Kidney epithelial cell (primary cell): ENCODE data around the gene TOP2A. TPM values are rescaled to one million over a fixed set of nuclear protein-coding genes. Genes with fewer than 3 reads are reported as not detected.

ENCODE experiments used
- DNase-seq: peaks from one replicate; pipeline ENCODE4 v3.0.0-alpha.2; 2010; ENCODE audit warnings: low read depth
- H3K27me3 ChIP-seq: 2 replicates; pipeline ENCODE4 v1.6.0; 2011; ENCODE audit warnings: low read length; ENCODE audit not compliant: control insufficient read depth, insufficient read depth
- H3K36me3 ChIP-seq: 2 replicates; pipeline ENCODE4 v1.5.1; 2011; ENCODE audit warnings: low read length; ENCODE audit not compliant: control insufficient read depth, insufficient read depth
- H3K4me3 ChIP-seq: 2 replicates; pipeline ENCODE4 v1.5.1; 2011; ENCODE audit warnings: low read depth, mild to moderate bottlenecking, control low read depth, low read length
- CTCF ChIP-seq: IDR thresholded peaks from 2 replicates; pipeline ENCODE4 v1.5.1; 2011; ENCODE audit warnings: mild to moderate bottlenecking, moderate library complexity, low read length, control low read depth, inconsistent platforms; ENCODE audit not compliant: insufficient read depth, poor library complexity, severe bottlenecking
- total RNA-seq: library from RNA; depleted of rRNA; stranded (reverse); fragments of >200 nt; gene quantifications from 2 replicates; pipeline ENCODE4 v1.2.3, GENCODE V29; 2015

TOP2A gene
- total RNA-seq, 1 donor from 2014 or later, result 17.4 TPM

- TF ChIP-seq CTCF, result peak; percentile 97
- H3K27me3 ChIP-seq, result no peaks in the 10 kb centered on the region
- peaks cover 2% of the 10 kb centered on the region for H3K36me3 ChIP-seq
- no peak for DNase-seq
- H3K4me3 ChIP-seq, result no peak overlapping the region
Observed at GRCh38 chr17:40355123-40355803, 62.4 kb downstream of the TOP2A start.

GRCh38 chr17:40354221-40355122 lies 63.2 kb downstream of the TOP2A start:
- Histone ChIP-seq H3K36me3 (peaks cover 2% of the 10 kb centered on the region), H3K4me3 (no peak overlapping the region), H3K27me3 (no peaks in the 10 kb centered on the region)
- TF ChIP-seq CTCF, result no peak
- DNase-seq, result no peak

GRCh38 chr17:40352779-40353394 lies 64.8 kb downstream of the TOP2A start:
- no peak for TF ChIP-seq CTCF
- H3K27me3 ChIP-seq, result no peaks in the 10 kb centered on the region
- no peak for DNase-seq
- no peak overlapping the region for H3K4me3 ChIP-seq
- peaks cover 4% of the 10 kb centered on the region for H3K36me3 ChIP-seq

- no peaks in the 10 kb centered on the region for H3K27me3 ChIP-seq
- TF ChIP-seq CTCF, result no peak
- DNase-seq, result no peak
- H3K4me3 ChIP-seq, result no peak overlapping the region
- peaks cover 4% of the 10 kb centered on the region for H3K36me3 ChIP-seq
Observed at GRCh38 chr17:40352237-40352778, 65.4 kb downstream of the TOP2A start.

- H3K27me3 ChIP-seq, result no peaks in the 10 kb centered on the region
- H3K36me3 ChIP-seq, result peaks cover 4% of the 10 kb centered on the region
- H3K4me3 ChIP-seq, result no peak overlapping the region
- TF ChIP-seq CTCF, result no peak
- no peak for DNase-seq
Observed at GRCh38 chr17:40351359-40352236, 66.1 kb downstream of the TOP2A start.
